GM12891 (cell line): ENCODE data around the gene LMX1A.

ENCODE experiments used
- PAX5 ChIP-seq: IDR thresholded peaks from 2 replicates; pipeline ENCODE4 v1.6.1; 2011; ENCODE audit warnings: low read length, moderate library complexity, mild to moderate bottlenecking; ENCODE audit not compliant: insufficient read depth, severe bottlenecking
- POLR2A ChIP-seq: IDR thresholded peaks from 2 replicates; pipeline ENCODE4 v1.6.1; 2011; ENCODE audit warnings: low read depth, low read length, control low read depth
- POLR2AphosphoS5 ChIP-seq: IDR thresholded peaks from 2 replicates; pipeline ENCODE4 v1.6.1; 2011; ENCODE audit warnings: low read depth, low read length, control low read depth
- POU2F2 ChIP-seq: IDR thresholded peaks from 2 replicates; pipeline ENCODE4 v1.6.1; 2011; ENCODE audit warnings: low read depth, mild to moderate bottlenecking, control low read depth, low read length, moderate library complexity
- SPI1 ChIP-seq: IDR thresholded peaks from 2 replicates; pipeline ENCODE4 v1.6.1; 2011; ENCODE audit warnings: low read depth, low read length, control low read depth
- TAF1 ChIP-seq: IDR thresholded peaks from 2 replicates; pipeline ENCODE4 v1.6.1; 2011; ENCODE audit warnings: low read depth, low read length, control low read depth

DNA sequence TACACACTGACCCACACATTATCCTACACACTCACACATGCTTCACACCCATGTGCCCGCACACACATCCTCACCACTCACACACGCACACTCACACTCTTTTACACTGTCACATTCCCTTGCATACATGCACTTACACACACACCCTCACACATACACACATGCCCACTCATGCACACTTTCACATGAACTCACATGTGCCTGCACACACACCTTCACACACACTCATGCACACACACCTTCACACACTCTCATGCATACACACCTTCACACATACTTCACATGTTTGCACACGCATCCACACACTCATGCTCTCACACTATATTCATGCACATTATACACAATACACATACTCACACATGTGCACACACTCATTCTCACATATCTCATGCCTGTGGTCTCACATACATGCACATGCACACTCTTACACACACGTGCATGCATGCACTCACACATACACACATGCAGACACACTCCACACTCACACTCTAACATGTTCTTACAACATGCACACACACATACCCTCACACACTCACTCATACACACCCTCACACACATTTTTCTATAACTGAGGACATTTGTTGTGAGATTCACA lies 46.1 kb upstream of the LMX1A start:
- TF ChIP-seq TAF1 (no peak), POLR2A (no peak), SPI1 (no peak), POU2F2 (no peak), PAX5 (no peak), POLR2AphosphoS5 (no peak)
